Choroid plexus epithelial cell (primary cell): ENCODE results near the gene CEP72.

Source experiments
- DNase-seq: peaks from one replicate; pipeline ENCODE4 v3.0.0-alpha.2; 2010; ENCODE audit warnings: low read depth
- H3K4me3 ChIP-seq: 2 replicates; pipeline ENCODE4 v1.5.1; 2011; ENCODE audit warnings: low read depth, mild to moderate bottlenecking, control low read depth, low read length, moderate library complexity
- TF ChIP-seq, protein P1 (sequence below): conservative IDR thresholded peaks from 2 replicates; pipeline ENCODE4 v1.5.1; 2011; ENCODE audit warnings: low read depth, mild to moderate bottlenecking, control low read depth, inconsistent platforms, low read length, moderate library complexity

The CEP72 gene

DNA sequence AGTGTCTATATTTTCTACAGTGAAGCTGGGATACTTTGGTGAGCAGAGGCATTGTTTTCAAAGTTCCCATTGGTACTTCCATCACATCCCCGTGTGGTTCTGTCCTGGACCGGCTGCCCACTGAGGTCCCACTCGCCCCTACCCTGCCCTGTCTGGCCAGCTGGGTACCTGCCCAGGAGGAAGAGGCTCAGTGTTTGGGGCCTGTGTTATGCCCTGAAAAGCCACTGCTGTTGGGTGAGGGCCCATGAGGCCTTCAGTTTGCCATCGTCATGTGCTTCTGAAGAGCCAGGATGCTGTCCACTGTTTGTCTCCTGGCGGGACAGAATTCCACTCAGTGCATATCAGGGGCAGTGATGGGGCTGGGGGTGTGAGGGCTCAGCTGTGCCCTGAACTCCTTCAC lies 2.6 kb upstream of the CEP72 start:
- DNase-seq = no peak
- TF ChIP-seq, protein P1, sequence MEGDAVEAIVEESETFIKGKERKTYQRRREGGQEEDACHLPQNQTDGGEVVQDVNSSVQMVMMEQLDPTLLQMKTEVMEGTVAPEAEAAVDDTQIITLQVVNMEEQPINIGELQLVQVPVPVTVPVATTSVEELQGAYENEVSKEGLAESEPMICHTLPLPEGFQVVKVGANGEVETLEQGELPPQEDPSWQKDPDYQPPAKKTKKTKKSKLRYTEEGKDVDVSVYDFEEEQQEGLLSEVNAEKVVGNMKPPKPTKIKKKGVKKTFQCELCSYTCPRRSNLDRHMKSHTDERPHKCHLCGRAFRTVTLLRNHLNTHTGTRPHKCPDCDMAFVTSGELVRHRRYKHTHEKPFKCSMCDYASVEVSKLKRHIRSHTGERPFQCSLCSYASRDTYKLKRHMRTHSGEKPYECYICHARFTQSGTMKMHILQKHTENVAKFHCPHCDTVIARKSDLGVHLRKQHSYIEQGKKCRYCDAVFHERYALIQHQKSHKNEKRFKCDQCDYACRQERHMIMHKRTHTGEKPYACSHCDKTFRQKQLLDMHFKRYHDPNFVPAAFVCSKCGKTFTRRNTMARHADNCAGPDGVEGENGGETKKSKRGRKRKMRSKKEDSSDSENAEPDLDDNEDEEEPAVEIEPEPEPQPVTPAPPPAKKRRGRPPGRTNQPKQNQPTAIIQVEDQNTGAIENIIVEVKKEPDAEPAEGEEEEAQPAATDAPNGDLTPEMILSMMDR = no peak
- H3K4me3 ChIP-seq = no peak overlapping the region

DNA sequence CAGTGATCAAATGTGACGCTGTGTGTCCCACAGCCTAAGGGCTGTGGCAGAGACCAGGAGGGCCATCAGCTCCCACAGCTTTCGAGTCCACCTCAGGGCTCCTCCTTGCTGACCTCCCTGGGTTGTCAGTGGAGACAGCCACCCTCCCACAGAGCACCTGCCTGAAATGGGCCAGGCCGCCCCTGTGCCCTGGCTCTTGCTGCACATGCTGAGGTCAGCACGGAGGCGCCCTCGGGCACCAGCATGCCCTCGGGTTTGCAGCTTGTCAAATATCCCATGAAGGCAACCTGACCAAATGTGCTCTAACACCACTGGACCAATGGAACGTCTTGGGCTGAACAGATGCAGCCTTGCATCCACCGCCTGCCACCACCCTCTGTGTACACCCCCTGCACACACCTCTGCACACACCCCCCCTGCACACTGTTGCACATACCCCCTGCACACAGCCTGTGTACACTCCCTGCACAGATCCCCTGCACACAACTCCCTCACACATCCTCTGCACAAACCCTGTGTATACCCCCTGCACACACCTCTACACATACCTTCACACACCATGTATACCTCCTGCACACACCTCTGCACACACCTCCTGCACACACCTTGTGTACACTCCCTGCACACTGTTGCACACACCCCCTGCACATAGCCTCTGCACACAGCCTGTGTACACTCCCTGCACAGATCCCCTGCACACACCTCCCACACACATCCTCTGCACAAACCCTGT lies 2.0 kb upstream of the CEP72 start:
- no peak for DNase-seq
- no peak overlapping the region for H3K4me3 ChIP-seq
- TF ChIP-seq, protein P1 = no peak

DNA sequence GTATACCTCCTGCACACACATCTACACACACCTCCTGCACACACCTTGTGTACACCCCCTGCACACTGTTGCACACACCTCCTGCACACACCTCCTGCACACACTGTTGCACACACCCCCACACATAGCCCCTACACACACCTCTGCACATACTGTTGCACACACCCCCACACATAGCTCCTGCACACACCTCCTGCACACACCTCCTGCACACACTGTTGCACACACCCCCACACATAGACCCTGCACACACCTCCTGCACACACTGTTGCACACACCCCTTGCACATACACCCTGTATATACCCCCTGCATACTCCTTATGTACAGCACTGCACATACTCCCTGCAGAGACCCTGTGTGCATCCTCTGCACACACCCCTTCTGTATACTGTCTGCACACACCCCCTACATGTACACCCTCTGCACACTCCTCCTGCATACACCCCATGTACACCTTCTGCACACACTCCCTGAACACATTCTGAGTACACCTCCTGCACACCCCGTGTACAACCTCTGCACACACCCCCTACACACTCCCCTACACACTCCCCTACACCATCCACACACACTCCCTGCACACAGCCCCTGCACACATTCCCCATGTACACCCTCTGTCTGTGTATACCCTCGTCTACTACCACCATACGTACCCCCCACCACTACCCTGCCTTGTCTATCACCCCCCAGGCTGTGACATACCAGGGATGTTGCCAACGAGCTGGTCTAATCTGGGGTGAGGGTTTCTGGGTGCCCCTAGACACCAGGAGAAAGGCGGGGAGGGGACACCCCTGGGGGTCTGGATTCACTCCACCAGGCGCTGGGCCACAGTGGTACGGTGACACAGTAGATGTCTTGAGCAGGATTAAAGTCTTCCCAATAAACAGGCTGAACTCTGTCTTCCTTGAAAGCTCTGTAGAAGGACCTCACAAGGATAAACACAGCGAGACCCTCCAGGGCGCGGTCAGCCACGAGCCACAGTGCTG lies 1.1 kb upstream of the CEP72 start:
- TF ChIP-seq, protein P1 = no peak
- no peak for DNase-seq
- peak overlapping the region; percentile 83 for H3K4me3 ChIP-seq

DNA sequence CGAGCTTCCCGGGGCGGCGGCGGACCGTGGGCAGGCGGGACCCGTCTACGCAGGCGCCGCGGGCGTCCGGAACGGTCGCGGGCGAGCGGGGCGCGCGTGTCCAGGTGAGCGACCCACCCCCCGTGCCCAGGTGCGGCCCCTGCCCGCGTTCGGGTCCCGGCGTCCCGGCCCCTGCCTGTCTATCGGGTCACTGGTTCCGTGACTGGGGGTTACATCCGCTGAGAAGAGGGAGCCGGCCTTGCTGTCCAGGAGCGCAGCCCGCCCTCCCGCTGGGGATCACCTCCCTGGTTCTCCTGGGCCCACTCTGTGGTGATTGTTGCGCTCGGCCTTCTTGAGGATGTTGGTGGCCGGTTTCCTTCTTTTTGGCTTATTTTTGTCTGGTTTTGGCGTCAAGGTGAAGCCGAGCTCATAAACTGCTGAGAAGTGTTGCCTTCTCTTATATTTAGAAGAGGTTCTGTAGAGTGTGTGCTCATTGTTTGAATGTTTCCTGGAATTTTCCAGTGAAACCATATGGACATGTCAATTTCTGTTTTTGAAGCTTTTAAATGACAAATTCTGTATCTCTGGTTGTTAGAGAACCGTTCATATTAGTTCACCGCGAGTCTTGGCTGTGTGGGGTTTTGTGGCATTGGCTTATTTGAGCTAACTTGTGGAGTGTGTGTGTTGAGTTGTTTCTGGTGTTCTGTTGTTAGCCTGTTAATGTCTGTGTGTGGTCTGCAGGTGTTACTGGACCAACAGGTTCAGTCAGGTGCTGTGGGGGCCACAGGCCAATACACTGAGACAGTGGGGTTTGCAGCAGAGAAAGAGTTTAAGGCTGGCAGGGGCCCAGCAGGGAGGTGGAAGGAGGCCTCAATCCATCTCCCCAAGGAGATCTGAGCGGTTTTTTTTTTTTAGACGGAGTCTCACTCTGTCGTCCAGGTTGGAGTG lies 621 bp downstream of the CEP72 start:
- DNase-seq = peak; percentile 7
- H3K4me3 ChIP-seq = peak overlapping the region; percentile 83
- TF ChIP-seq, protein P1 = no peak

DNA sequence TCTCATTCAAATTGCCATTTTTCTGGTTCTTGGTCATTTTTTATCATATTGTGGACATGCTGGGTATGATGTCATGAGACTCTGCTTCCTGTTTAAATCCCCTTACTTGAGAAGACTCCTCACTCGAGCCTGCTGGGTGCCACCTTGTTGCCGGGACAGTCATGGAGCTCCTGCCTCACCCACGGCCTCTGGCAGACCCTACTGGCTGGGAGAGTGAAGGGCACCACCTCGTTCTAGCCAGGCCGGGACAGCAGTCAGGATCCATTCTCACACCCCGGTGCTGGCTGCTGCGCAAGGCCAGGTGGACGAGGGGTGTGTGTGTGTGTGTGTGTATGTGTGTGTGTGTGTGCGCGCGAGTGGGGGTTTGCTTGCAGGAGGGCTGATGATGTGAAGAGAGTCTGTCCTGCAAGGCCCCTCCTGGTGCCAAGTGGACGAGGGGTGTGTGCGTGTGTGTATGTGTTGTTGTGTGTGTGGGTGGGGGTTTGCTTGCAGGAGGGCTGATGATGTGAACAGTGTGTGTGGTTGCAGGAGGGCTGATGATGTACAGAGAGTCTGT lies 4.4 kb downstream of the CEP72 start:
- no peak overlapping the region for H3K4me3 ChIP-seq
- TF ChIP-seq, protein P1 = no peak

GRCh38 chr5:617896-618295 lies 5.8 kb downstream of the CEP72 start:
- TF ChIP-seq, protein P1 = no peak
- no peak for DNase-seq
- H3K4me3 ChIP-seq = no peak overlapping the region

More for the DNA sequence above, 4.4 kb downstream of the CEP72 start:
- DNase-seq = peak; percentile 17
